Tibial nerve (tissue), 4 donors: ENCODE data around the gene LARP6. TPM values are rescaled to one million over a fixed set of nuclear protein-coding genes. Genes with fewer than 3 reads are reported as not detected.
A peak's percentile ranks its signal among the peaks of the same experiment; 100 is the strongest.

Experiments
- DNase-seq, 2 donors: peaks; one replicate each; pipeline ENCODE4 v3.0.0-alpha.2; 2019; ENCODE audit warnings: low spot score in 2 of 2
- H3K27ac ChIP-seq, 4 donors: fragments of 200-600 bp; sonication (generic) in 3 of 4; one replicate each; pipeline ENCODE4 v1.5.1; 2017 to 2019; ENCODE audit warnings: mild to moderate bottlenecking in 1 of 4
- H3K27me3 ChIP-seq, 2 donors: fragments of 200-600 bp; sonication (generic) in 1 of 2; one replicate each; pipeline versions ENCODE4 v1.5.1 to v1.6.0; 2017 to 2019
- H3K36me3 ChIP-seq, 3 donors: fragments of 200-600 bp; sonication (generic); one replicate each; pipeline ENCODE4 v1.5.1; 2018 to 2019
- H3K4me1 ChIP-seq, 4 donors: fragments of 200-600 bp; sonication (generic) in 3 of 4; one replicate each; pipeline ENCODE4 v1.5.1; 2017 to 2019
- H3K4me3 ChIP-seq, 4 donors: fragments of 200-600 bp; sonication (generic) in 3 of 4; one replicate each; pipeline ENCODE4 v1.5.1; 2017 to 2019; ENCODE audit warnings: mild to moderate bottlenecking in 1 of 4, moderate library complexity in 1 of 4
- H3K9me3 ChIP-seq, 4 donors: fragments of 200-600 bp; sonication (generic) in 3 of 4; one replicate each; pipeline ENCODE4 v1.5.1; 2017 to 2019
- EP300 ChIP-seq, 2 donors: sonication (generic); formaldehyde crosslinking; IDR thresholded peaks; one replicate each; pipeline ENCODE4 v1.6.1; 2017; ENCODE audit warnings: antibody characterized with exemption in 2 of 2, mild to moderate bottlenecking in 1 of 2
- POLR2A ChIP-seq, 2 donors: fragments of 450-650 bp; IDR thresholded peaks; one replicate each; pipeline ENCODE4 v1.6.1; 2017; ENCODE audit warnings: antibody characterized with exemption in 2 of 2, mild to moderate bottlenecking in 2 of 2, moderate library complexity in 2 of 2
- WGBS, 2 donors: methylation state at CpG; one replicate each; pipeline ENCODE4 v1.1.5; 2018; 5-methylcytosine and 5-hydroxymethylcytosine counted together
- total RNA-seq, 4 donors: library from RNA; depleted of rRNA; stranded (reverse); fragments of >200 nt; gene quantifications; one replicate each; pipeline ENCODE4 v1.1.0, GENCODE V29; 2016
- TF ChIP-seq, protein P1 (sequence below), 5 experiments: fragments of 200-600 bp in 3 of 5; fragments of 450-650 bp in 2 of 5; sonication (generic) in 3 of 5; IDR thresholded peaks; one replicate each; pipeline ENCODE4 v1.5.1; 2016 to 2019; ENCODE audit warnings: antibody characterized with exemption in 5 of 5, mild to moderate bottlenecking in 3 of 5, moderate library complexity in 2 of 5

LARP6 gene
- total RNA-seq, 4 donors from 2014 or later, result 29.9 to 86.3 (median 54.8) TPM

- TF ChIP-seq POLR2A (IDR thresholded peaks at IDR 0.05) (no peak), EP300 (IDR thresholded peaks at IDR 0.05) (no peak)
- TF ChIP-seq, protein P1, sequence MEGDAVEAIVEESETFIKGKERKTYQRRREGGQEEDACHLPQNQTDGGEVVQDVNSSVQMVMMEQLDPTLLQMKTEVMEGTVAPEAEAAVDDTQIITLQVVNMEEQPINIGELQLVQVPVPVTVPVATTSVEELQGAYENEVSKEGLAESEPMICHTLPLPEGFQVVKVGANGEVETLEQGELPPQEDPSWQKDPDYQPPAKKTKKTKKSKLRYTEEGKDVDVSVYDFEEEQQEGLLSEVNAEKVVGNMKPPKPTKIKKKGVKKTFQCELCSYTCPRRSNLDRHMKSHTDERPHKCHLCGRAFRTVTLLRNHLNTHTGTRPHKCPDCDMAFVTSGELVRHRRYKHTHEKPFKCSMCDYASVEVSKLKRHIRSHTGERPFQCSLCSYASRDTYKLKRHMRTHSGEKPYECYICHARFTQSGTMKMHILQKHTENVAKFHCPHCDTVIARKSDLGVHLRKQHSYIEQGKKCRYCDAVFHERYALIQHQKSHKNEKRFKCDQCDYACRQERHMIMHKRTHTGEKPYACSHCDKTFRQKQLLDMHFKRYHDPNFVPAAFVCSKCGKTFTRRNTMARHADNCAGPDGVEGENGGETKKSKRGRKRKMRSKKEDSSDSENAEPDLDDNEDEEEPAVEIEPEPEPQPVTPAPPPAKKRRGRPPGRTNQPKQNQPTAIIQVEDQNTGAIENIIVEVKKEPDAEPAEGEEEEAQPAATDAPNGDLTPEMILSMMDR (IDR thresholded peaks at IDR 0.05), result no peak
- no peak for DNase-seq
- H3K9me3 ChIP-seq, result no peaks in the 10 kb centered on the region
- H3K27me3 ChIP-seq, result no peaks in the 10 kb centered on the region
- peaks cover 0 to 48% (median 6%) of the 10 kb centered on the region in 4 donors for H3K4me1 ChIP-seq
- 54 to 59% methylated on average over 9 of the region's 9 CpGs for WGBS, 2 donors
- H3K27ac ChIP-seq, result peak overlapping the region in 3 of 4 donors; percentile 5 to 73 (median 63)
- no peak overlapping the region for H3K4me3 ChIP-seq
- H3K36me3 ChIP-seq, result peaks cover 0 to 61% (median 0%) of the 10 kb centered on the region in 3 donors
Measured at GRCh38 chr15:70833861-70834765, 19.8 kb downstream of the LARP6 start.

GRCh38 chr15:70833422-70833821, 20.5 kb downstream of the LARP6 start:
- no peak overlapping the region for H3K4me3 ChIP-seq
- peak overlapping the region in 1 of 4 donors; percentile 73 for H3K27ac ChIP-seq
- no peak for TF ChIP-seq POLR2A (IDR thresholded peaks at IDR 0.05)
- TF ChIP-seq, protein P1 (IDR thresholded peaks at IDR 0.05), result no peak
- no peak for TF ChIP-seq EP300 (IDR thresholded peaks at IDR 0.05)
- 80 to 88% methylated on average over 3 of the region's 3 CpGs for WGBS, 2 donors
- DNase-seq, result no peak
- H3K9me3 ChIP-seq, result no peaks in the 10 kb centered on the region
- peaks cover 0 to 48% (median 6%) of the 10 kb centered on the region in 4 donors for H3K4me1 ChIP-seq
- H3K36me3 ChIP-seq, result peaks cover 0 to 61% (median 0%) of the 10 kb centered on the region in 3 donors
- no peaks in the 10 kb centered on the region for H3K27me3 ChIP-seq

DNA sequence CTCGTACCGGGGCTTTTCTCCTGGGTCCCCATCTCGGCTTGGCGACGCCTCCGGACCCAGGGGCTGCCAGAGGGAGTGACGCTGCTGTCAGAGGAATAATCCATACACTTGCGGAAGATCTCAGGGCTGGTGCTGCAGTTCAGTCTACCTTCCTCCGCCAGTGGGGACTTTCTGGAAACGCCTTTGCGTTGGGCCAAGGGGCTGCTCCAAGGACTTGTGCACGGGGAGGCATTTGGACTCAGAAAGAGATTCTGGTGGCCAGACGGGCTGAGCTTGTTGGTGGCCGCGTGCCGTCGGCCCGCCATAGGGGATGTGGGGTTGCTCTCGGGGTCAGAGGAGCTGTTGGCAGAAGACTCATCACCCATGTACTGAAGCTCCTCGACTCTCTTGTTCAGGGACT, 21.8 kb downstream of the LARP6 start:
- H3K27me3 ChIP-seq, result no peaks in the 10 kb centered on the region
- H3K36me3 ChIP-seq, result peaks cover 0 to 61% (median 0%) of the 10 kb centered on the region in 3 donors
- DNase-seq, result no peak
- 92 to 97% methylated on average over 18 of the region's 20 CpGs for WGBS, 2 donors
- H3K27ac ChIP-seq, result no peak overlapping the region
- no peak overlapping the region for H3K4me3 ChIP-seq
- peaks cover 0 to 50% (median 6%) of the 10 kb centered on the region in 4 donors for H3K4me1 ChIP-seq
- no peaks in the 10 kb centered on the region for H3K9me3 ChIP-seq
- no peak for TF ChIP-seq EP300 (IDR thresholded peaks at IDR 0.05)
- no peak for TF ChIP-seq POLR2A (IDR thresholded peaks at IDR 0.05)
- TF ChIP-seq, protein P1 (IDR thresholded peaks at IDR 0.05), result no peak

GRCh38 chr15:70831094-70831911, 22.7 kb downstream of the LARP6 start:
- Histone ChIP-seq H3K36me3 (peaks cover 0 to 60% (median 0%) of the 10 kb centered on the region in 3 donors), H3K9me3 (no peaks in the 10 kb centered on the region), H3K4me1 (peaks cover 0 to 50% (median 9%) of the 10 kb centered on the region in 4 donors), H3K27ac (peak overlapping the region in 1 of 4 donors; percentile 37), H3K4me3 (no peak overlapping the region), H3K27me3 (no peaks in the 10 kb centered on the region)
- TF ChIP-seq POLR2A (IDR thresholded peaks at IDR 0.05) (no peak), EP300 (IDR thresholded peaks at IDR 0.05) (no peak)
- TF ChIP-seq, protein P1 (IDR thresholded peaks at IDR 0.05), result no peak
- no peak for DNase-seq
- 90 to 92% methylated on average over 6 of the region's 6 CpGs for WGBS, 2 donors
